ENCODE results near the gene BLM. TPM values are rescaled to one million over a fixed set of nuclear protein-coding genes. Genes with fewer than 3 reads are reported as not detected.

The BLM gene
- total RNA-seq, 1 donor from 2014 or later: 11.5 TPM

DNA sequence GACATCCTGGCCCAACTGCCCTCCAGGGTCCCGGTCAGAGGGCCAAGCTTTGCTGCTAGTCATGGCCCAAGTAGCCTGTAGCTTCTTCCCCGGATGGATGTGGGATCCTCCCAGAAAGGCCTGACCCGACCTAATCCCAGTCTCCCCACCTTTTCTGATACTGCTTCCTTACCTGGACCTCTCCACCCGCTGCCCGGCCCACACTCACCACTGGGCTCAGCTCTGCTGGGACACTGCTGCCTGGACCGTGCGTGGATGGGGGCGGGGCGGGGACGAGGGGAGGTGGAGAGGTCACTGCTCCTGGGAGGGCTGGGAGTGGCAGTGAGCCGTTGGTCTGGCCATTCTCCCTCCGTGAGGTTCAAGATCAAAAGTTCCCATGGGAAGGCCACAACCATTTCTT is 111.0 kb downstream of the BLM start:
- Mint-ChIP-seq H3K27ac (ENCODE audit: unreplicated experiment) (no peak overlapping the region), H3K27me3 (ENCODE audit: unreplicated experiment) (peaks cover 3% of the 10 kb centered on the region), H3K4me1 (ENCODE audit: unreplicated experiment) (peaks cover 12% of the 10 kb centered on the region), H3K36me3 (ENCODE audit: low read depth, unreplicated experiment) (no peaks in the 10 kb centered on the region), H3K4me3 (ENCODE audit: unreplicated experiment) (no peak overlapping the region), H3K9me3 (ENCODE audit: unreplicated experiment) (no peaks in the 10 kb centered on the region)
- no peak for DNase-seq (ENCODE audit: low spot score)
- TF ChIP-seq, protein P1, sequence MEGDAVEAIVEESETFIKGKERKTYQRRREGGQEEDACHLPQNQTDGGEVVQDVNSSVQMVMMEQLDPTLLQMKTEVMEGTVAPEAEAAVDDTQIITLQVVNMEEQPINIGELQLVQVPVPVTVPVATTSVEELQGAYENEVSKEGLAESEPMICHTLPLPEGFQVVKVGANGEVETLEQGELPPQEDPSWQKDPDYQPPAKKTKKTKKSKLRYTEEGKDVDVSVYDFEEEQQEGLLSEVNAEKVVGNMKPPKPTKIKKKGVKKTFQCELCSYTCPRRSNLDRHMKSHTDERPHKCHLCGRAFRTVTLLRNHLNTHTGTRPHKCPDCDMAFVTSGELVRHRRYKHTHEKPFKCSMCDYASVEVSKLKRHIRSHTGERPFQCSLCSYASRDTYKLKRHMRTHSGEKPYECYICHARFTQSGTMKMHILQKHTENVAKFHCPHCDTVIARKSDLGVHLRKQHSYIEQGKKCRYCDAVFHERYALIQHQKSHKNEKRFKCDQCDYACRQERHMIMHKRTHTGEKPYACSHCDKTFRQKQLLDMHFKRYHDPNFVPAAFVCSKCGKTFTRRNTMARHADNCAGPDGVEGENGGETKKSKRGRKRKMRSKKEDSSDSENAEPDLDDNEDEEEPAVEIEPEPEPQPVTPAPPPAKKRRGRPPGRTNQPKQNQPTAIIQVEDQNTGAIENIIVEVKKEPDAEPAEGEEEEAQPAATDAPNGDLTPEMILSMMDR (IDR thresholded peaks at IDR 0.05; ENCODE audit: unreplicated experiment): no peak

GRCh38 chr15:90829126-90829525 is 112.0 kb downstream of the BLM start:
- DNase-seq (ENCODE audit: low spot score): no peak
- H3K36me3 Mint-ChIP-seq (ENCODE audit: low read depth, unreplicated experiment): no peaks in the 10 kb centered on the region
- no peak overlapping the region for H3K27ac Mint-ChIP-seq (ENCODE audit: unreplicated experiment)
- H3K9me3 Mint-ChIP-seq (ENCODE audit: unreplicated experiment): no peaks in the 10 kb centered on the region
- TF ChIP-seq, protein P1 (IDR thresholded peaks at IDR 0.05; ENCODE audit: unreplicated experiment): no peak
- peaks cover 2% of the 10 kb centered on the region for H3K27me3 Mint-ChIP-seq (ENCODE audit: unreplicated experiment)
- no peak overlapping the region for H3K4me3 Mint-ChIP-seq (ENCODE audit: unreplicated experiment)
- H3K4me1 Mint-ChIP-seq (ENCODE audit: unreplicated experiment): peaks cover 11% of the 10 kb centered on the region

DNA sequence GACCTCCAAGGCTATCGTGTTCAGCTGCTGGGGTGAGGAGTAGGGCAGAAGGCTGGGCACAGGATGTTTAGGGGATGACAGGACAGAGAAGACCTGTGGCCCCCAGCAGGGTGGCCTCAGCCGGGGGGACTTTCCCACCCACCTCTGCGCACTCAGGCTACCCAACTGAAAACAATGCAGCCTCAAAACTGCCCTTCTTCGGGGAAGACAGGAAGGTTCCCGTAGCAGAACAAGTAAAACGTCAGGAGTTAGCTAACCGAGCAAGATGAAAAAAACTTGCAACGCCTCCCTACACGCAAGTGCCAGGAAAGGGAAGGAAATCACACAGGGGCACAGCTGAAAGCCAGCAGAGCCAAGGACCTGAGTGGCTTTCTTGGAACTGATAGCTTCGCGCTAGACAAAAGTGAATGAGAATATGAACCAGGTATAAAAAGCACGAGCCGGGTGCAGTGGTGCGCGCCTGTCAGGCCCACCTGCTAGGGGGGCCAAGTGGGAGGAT is 112.8 kb downstream of the BLM start:
- TF ChIP-seq, protein P1 (IDR thresholded peaks at IDR 0.05; ENCODE audit: unreplicated experiment): no peak
- no peaks in the 10 kb centered on the region for H3K9me3 Mint-ChIP-seq (ENCODE audit: unreplicated experiment)
- peaks cover 7% of the 10 kb centered on the region for H3K4me1 Mint-ChIP-seq (ENCODE audit: unreplicated experiment)
- no peak overlapping the region for H3K4me3 Mint-ChIP-seq (ENCODE audit: unreplicated experiment)
- H3K27me3 Mint-ChIP-seq (ENCODE audit: unreplicated experiment): peaks cover under 1% of the 10 kb centered on the region
- no peaks in the 10 kb centered on the region for H3K36me3 Mint-ChIP-seq (ENCODE audit: low read depth, unreplicated experiment)
- no peak overlapping the region for H3K27ac Mint-ChIP-seq (ENCODE audit: unreplicated experiment)
- no peak for DNase-seq (ENCODE audit: low spot score)

GRCh38 chr15:90834626-90835025 is 117.5 kb downstream of the BLM start:
- Mint-ChIP-seq H3K27ac (ENCODE audit: unreplicated experiment) (no peak overlapping the region), H3K27me3 (ENCODE audit: unreplicated experiment) (peaks cover 5% of the 10 kb centered on the region), H3K9me3 (ENCODE audit: unreplicated experiment) (no peaks in the 10 kb centered on the region), H3K4me3 (ENCODE audit: unreplicated experiment) (no peak overlapping the region), H3K4me1 (ENCODE audit: unreplicated experiment) (peaks cover 24% of the 10 kb centered on the region), H3K36me3 (ENCODE audit: low read depth, unreplicated experiment) (peaks cover 4% of the 10 kb centered on the region)
- TF ChIP-seq, protein P1 (IDR thresholded peaks at IDR 0.05; ENCODE audit: unreplicated experiment): no peak
- no peak for DNase-seq (ENCODE audit: low spot score)

DNA sequence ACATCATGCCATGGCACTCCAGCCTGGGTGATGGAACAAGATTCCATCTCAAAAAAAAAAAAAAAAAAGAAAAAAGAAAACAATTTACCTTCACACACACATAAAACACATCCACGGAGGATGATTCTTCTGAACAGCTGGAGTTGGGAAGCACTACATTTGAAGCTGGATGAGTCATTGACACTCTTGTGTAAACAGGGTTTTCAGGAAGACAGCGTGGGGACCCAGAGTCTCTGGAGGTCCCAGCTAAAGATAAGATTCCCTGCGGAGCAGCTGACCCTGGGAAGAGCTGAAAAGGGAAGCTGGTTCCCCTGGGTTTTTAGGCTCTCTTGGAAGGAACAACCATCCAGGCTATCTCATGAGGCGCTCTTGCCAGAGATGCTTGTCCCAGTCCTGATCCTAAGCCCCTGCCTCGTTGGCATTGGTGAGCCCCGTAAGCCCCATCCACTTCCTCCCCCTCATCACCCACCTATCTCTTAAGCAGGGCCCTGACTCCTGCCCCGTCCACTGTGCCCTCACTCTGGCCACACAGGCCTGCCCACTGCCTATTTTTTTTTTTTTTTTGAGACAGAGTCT is 119.2 kb downstream of the BLM start:
- peaks cover 19% of the 10 kb centered on the region for H3K4me1 Mint-ChIP-seq (ENCODE audit: unreplicated experiment)
- H3K27me3 Mint-ChIP-seq (ENCODE audit: unreplicated experiment): peaks cover 5% of the 10 kb centered on the region
- H3K4me3 Mint-ChIP-seq (ENCODE audit: unreplicated experiment): no peak overlapping the region
- H3K9me3 Mint-ChIP-seq (ENCODE audit: unreplicated experiment): no peaks in the 10 kb centered on the region
- H3K36me3 Mint-ChIP-seq (ENCODE audit: low read depth, unreplicated experiment): peaks cover 4% of the 10 kb centered on the region
- no peak for DNase-seq (ENCODE audit: low spot score)
- no peak overlapping the region for H3K27ac Mint-ChIP-seq (ENCODE audit: unreplicated experiment)
- TF ChIP-seq, protein P1 (IDR thresholded peaks at IDR 0.05; ENCODE audit: unreplicated experiment): no peak
